ENCODE measurements around the gene CALML3. TPM values are rescaled to one million over a fixed set of nuclear protein-coding genes. Genes with fewer than 3 reads are reported as not detected.

CALML3 gene
- total RNA-seq, 3 donors from 2014 or later (not counting 1 experiment from before 2014, with no cell fraction given) = not detected

DNA sequence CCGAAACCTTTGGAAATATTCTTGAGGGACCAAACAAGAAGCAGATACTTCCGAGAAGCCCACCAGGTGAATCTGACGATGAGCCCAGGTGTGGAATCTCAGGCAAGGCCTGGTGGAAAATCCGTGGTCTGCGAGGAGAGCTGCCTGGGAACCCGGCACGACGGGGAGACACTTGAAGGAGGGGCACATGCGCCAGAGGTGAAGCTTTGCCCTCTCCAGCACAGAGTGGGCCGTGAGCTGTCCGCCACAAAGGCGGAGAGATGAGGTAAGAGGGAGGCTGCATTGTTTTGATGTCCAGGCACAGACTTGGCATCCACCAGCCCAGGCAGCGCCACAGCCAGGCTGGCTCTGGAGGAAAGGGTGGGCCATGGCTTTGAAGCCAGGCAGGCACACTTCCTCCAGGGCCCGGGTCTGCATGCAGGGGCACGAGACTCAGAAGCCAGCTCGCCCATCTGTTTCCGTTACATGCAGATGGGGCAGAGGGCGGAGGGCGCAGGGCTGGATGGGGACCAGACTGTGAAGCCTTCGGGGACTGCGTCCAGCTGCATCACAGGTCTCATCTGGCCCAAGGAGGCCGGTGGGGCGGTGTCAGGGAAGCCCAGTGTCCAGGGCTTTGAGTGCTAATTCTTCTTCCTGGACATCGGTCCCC, 45.4 kb downstream of the CALML3 start:
- H3K4me1 ChIP-seq (ENCODE audit: control insufficient read depth, insufficient read depth, low read length) = no peaks in the 10 kb centered on the region
- H3K36me3 Mint-ChIP-seq = no peaks in the 10 kb centered on the region
- no peak for TF ChIP-seq CTCF (IDR thresholded peaks at IDR 0.05)
- intact Hi-C loops (cut with micrococcal nuclease) = no loop called here
- no peak overlapping the region for H3K4me3 ChIP-seq (ENCODE audit: low read length)
- H3K9me3 ChIP-seq (ENCODE audit: control insufficient read depth, insufficient read depth, low read length) = no peaks in the 10 kb centered on the region
- no peaks in the 10 kb centered on the region for H3K36me3 ChIP-seq (ENCODE audit: control insufficient read depth, insufficient read depth, low read length)
- H3K27ac Mint-ChIP-seq = no peak overlapping the region
- H3K27me3 Mint-ChIP-seq (ENCODE audit: low read depth in 2 of 2) = peaks cover under 1% of the 10 kb centered on the region in 2 donors
- no peak for ATAC-seq
- 85% methylated on average over 24 of the region's 24 CpGs for WGBS (ENCODE audit: insufficient coverage)
- no peak overlapping the region for H3K27ac ChIP-seq (ENCODE audit: low read length)
- DNase-seq = no peak
- no peaks in the 10 kb centered on the region for H3K9me3 Mint-ChIP-seq
- no peaks in the 10 kb centered on the region for H3K27me3 ChIP-seq (ENCODE audit: control insufficient read depth, insufficient read depth, low read length)
- H3K4me3 Mint-ChIP-seq = no peak overlapping the region
- peaks cover under 1 to 10% of the 10 kb centered on the region in 2 donors for H3K4me1 Mint-ChIP-seq

- no peak for DNase-seq
- Histone ChIP-seq H3K4me1 (ENCODE audit: control insufficient read depth, insufficient read depth, low read length) (no peaks in the 10 kb centered on the region), H3K4me3 (ENCODE audit: low read length) (no peak overlapping the region), H3K9me3 (ENCODE audit: control insufficient read depth, insufficient read depth, low read length) (no peaks in the 10 kb centered on the region), H3K27me3 (ENCODE audit: control insufficient read depth, insufficient read depth, low read length) (no peaks in the 10 kb centered on the region), H3K36me3 (ENCODE audit: control insufficient read depth, insufficient read depth, low read length) (no peaks in the 10 kb centered on the region), H3K27ac (ENCODE audit: low read length) (no peak overlapping the region)
- Mint-ChIP-seq H3K4me1 (peaks cover 0 to 8% of the 10 kb centered on the region in 2 donors), H3K27me3 (ENCODE audit: low read depth in 2 of 2) (no peaks in the 10 kb centered on the region), H3K9me3 (no peaks in the 10 kb centered on the region), H3K27ac (no peak overlapping the region), H3K36me3 (no peaks in the 10 kb centered on the region), H3K4me3 (no peak overlapping the region)
- WGBS (ENCODE audit: insufficient coverage) = 93% methylated on average over 12 of the region's 13 CpGs
- ATAC-seq = no peak
- intact Hi-C loops (cut with micrococcal nuclease) = no loop called here
- no peak for TF ChIP-seq CTCF (IDR thresholded peaks at IDR 0.05)
Measured at GRCh38 chr10:5570979-5571810, 46.4 kb downstream of the CALML3 start.

GRCh38 chr10:5571826-5572225, 47.1 kb downstream of the CALML3 start:
- ATAC-seq = no peak
- H3K27ac ChIP-seq (ENCODE audit: low read length) = no peak overlapping the region
- no peaks in the 10 kb centered on the region for H3K36me3 ChIP-seq (ENCODE audit: control insufficient read depth, insufficient read depth, low read length)
- no peaks in the 10 kb centered on the region for H3K9me3 ChIP-seq (ENCODE audit: control insufficient read depth, insufficient read depth, low read length)
- no peaks in the 10 kb centered on the region for H3K27me3 ChIP-seq (ENCODE audit: control insufficient read depth, insufficient read depth, low read length)
- no peaks in the 10 kb centered on the region for H3K9me3 Mint-ChIP-seq
- H3K27me3 Mint-ChIP-seq (ENCODE audit: low read depth in 2 of 2) = no peaks in the 10 kb centered on the region
- H3K4me1 ChIP-seq (ENCODE audit: control insufficient read depth, insufficient read depth, low read length) = no peaks in the 10 kb centered on the region
- no peak for DNase-seq
- intact Hi-C loops (cut with micrococcal nuclease) = no loop called here
- H3K4me3 Mint-ChIP-seq = no peak overlapping the region
- no peak overlapping the region for H3K27ac Mint-ChIP-seq
- no peak for TF ChIP-seq CTCF (IDR thresholded peaks at IDR 0.05)
- H3K36me3 Mint-ChIP-seq = no peaks in the 10 kb centered on the region
- WGBS (ENCODE audit: insufficient coverage) = 91% methylated on average over 6 of the region's 6 CpGs
- peaks cover 0 to 8% of the 10 kb centered on the region in 2 donors for H3K4me1 Mint-ChIP-seq
- H3K4me3 ChIP-seq (ENCODE audit: low read length) = no peak overlapping the region
